Naive B cell (primary cell): ENCODE measurements around the gene PRKX. TPM values are rescaled to one million over a fixed set of nuclear protein-coding genes. Genes with fewer than 3 reads are reported as not detected.
"Not testable (repeated sequence)": the region's sequence is repeated elsewhere in the genome, so short reads cannot be mapped to it uniquely, and the experiment has no call there.

Experiments used
- ATAC-seq, 2 donors: fragments of 150-1000 bp; cut with Tn5 transposase; 2 replicates each; pipeline ENCODE4 v1.10.0; 2021; ENCODE audit warnings: low read depth in 2 of 2, mild to moderate bottlenecking in 2 of 2, moderate library complexity in 2 of 2
- DNase-seq: peaks from one replicate; pipeline ENCODE4 v3.0.0; 2022
- H3K27ac Mint-ChIP-seq, 6 donors: one replicate each; pipeline ENCODE4 v1.8.0; 2020 to 2022; ENCODE audit warnings: mild to moderate bottlenecking in 6 of 6, mixed read lengths in 6 of 6, moderate library complexity in 5 of 6, inconsistent platforms in 2 of 6
- H3K27me3 Mint-ChIP-seq, 3 donors: one replicate each; pipeline ENCODE4 v1.8.0; 2021 to 2022; ENCODE audit warnings: mixed read lengths in 3 of 3, mild to moderate bottlenecking in 1 of 3
- H3K36me3 Mint-ChIP-seq, 2 donors: one replicate each; pipeline ENCODE4 v1.8.0; 2020 to 2022; ENCODE audit warnings: mixed read lengths in 2 of 2, inconsistent platforms in 1 of 2, mild to moderate bottlenecking in 1 of 2
- H3K4me1 Mint-ChIP-seq, 3 donors: one replicate each; pipeline ENCODE4 v1.8.0; 2020 to 2022; ENCODE audit warnings: mixed read lengths in 3 of 3, inconsistent platforms in 1 of 3, mild to moderate bottlenecking in 1 of 3, moderate library complexity in 1 of 3
- H3K4me3 Mint-ChIP-seq, 8 donors: one replicate each; pipeline ENCODE4 v1.8.0; 2020 to 2022; ENCODE audit warnings: mild to moderate bottlenecking in 8 of 8, mixed read lengths in 8 of 8, moderate library complexity in 8 of 8, inconsistent platforms in 2 of 8
- H3K9me3 Mint-ChIP-seq, 7 donors: one replicate each; pipeline ENCODE4 v1.8.0; 2020 to 2022; ENCODE audit warnings: mixed read lengths in 7 of 7, mild to moderate bottlenecking in 5 of 7, inconsistent platforms in 2 of 7, moderate library complexity in 1 of 7
- polyA plus RNA-seq, 6 donors: library from polyadenylated mRNA; unstranded; fragments of 300-500 nt; fragmentation: Illumina TruSeq; gene quantifications; one replicate each; pipeline ENCODE4 v1.2.3, GENCODE V29; 2021; ENCODE audit warnings: low read depth in 6 of 6

The PRKX gene
- polyA plus RNA-seq, 6 donors from 2014 or later: 48.4 to 83.6 (median 64.6) TPM

DNA sequence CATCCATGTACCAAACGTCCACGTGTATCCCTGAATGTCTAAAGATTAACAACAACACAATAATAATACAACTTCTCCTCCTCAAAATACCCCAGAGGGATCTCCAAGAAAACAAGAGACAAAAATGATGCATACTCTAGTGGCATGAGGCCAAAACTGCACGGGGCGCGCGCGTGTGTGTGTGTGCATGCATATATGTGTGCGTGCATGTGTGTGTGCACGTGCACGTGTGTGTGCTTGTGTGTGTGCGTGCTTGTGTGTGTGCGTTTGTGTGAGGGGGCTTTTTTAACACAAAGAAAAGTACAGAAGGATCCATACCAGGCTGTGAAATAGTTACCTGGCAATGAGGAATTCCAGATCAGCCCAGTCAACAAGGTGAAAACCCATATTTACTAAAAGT lies 48.5 kb downstream of the PRKX start:
- Mint-ChIP-seq H3K27me3 (no peaks in the 10 kb centered on the region), H3K4me3 (peak overlapping the region in 1 of 8 donors; percentile 12), H3K36me3 (peaks cover 17 to 31% of the 10 kb centered on the region in 2 donors), H3K27ac (peak overlapping the region in 2 of 6 donors; percentile 1 to 23), H3K9me3 (no peaks in the 10 kb centered on the region), H3K4me1 (peaks cover 20 to 44% (median 34%) of the 10 kb centered on the region in 3 donors)
- DNase-seq: no peak
- no peak for ATAC-seq

GRCh38 chrX:3663576-3664250 lies 49.7 kb downstream of the PRKX start:
- H3K27me3 Mint-ChIP-seq, H3K9me3 Mint-ChIP-seq: not testable (repeated sequence)
- ATAC-seq (peak; percentile 94), DNase-seq (peak; percentile 56)
- H3K27ac Mint-ChIP-seq: peak overlapping the region; percentile 79 to 96 (median 88)
- H3K4me3 Mint-ChIP-seq: peak overlapping the region; percentile 24 to 93 (median 86)
- H3K4me1 Mint-ChIP-seq: peaks cover 20 to 44% (median 30%) of the 10 kb centered on the region in 3 donors
- H3K36me3 Mint-ChIP-seq: peaks cover 7 to 19% of the 10 kb centered on the region in 2 donors

GRCh38 chrX:3659761-3660160 lies 53.7 kb downstream of the PRKX start:
- peaks cover 17 to 27% (median 18%) of the 10 kb centered on the region in 3 donors for H3K4me1 Mint-ChIP-seq
- DNase-seq (no peak), ATAC-seq (no peak)
- peaks cover 0 to 7% of the 10 kb centered on the region in 2 donors for H3K36me3 Mint-ChIP-seq
- H3K27me3 Mint-ChIP-seq: no peaks in the 10 kb centered on the region
- H3K9me3 Mint-ChIP-seq: no peaks in the 10 kb centered on the region
- H3K27ac Mint-ChIP-seq: no peak overlapping the region
- no peak overlapping the region for H3K4me3 Mint-ChIP-seq

DNA sequence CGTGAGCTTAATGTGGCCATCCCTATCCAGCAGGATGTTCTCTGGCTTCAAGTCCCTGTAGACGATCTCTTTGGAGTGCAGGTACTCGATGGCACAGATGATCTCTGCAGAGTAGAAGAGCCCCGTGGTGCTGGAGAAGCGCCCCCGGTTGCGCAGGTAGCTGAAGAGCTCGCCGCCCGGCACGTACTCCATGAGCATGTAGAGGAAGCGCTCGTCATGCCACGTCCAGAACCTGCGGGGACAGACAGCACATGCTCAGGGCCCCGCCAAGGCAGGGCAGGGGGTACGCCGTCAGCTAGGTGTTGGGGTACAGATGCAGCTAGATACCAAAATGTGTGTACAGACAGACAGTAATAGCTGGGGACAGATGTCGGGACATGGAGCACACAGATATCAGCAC lies 58.3 kb downstream of the PRKX start:
- Mint-ChIP-seq H3K27me3 (no peaks in the 10 kb centered on the region), H3K4me1 (peaks cover 0 to 1% (median 0%) of the 10 kb centered on the region in 3 donors), H3K36me3 (peaks cover 0 to 5% of the 10 kb centered on the region in 2 donors), H3K9me3 (peaks cover 0 to 1% (median 0%) of the 10 kb centered on the region in 7 donors), H3K27ac (no peak overlapping the region), H3K4me3 (no peak overlapping the region)
- no peak for DNase-seq
- no peak for ATAC-seq

DNA sequence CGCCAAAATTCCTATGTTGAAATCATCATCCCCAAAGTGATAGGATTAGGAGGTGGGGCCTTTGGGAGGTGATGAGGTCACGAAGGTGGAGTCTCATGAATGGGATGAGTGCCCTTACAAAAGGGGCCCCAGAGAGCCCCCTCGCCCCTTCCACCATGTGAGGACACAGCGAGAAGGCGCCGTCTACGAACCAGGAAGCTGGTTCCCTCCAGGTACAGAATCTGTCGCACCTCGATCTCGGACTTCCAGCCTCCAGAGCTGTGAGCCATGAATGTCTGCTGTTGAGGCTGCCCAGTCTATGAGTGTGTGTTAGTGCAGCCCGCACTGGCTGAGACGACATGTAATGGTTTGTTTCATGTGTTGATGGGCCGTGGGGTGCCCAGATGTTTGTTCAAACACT lies 60.3 kb downstream of the PRKX start:
- Mint-ChIP-seq H3K4me3 (no peak overlapping the region), H3K4me1 (peaks cover 0 to 3% (median 0%) of the 10 kb centered on the region in 3 donors), H3K27ac (peak overlapping the region in 1 of 6 donors; percentile 9), H3K9me3 (peaks cover 0 to 1% (median 0%) of the 10 kb centered on the region in 7 donors), H3K27me3 (no peaks in the 10 kb centered on the region), H3K36me3 (peaks cover 0 to 10% of the 10 kb centered on the region in 2 donors)
- ATAC-seq (no peak), DNase-seq (no peak)

DNA sequence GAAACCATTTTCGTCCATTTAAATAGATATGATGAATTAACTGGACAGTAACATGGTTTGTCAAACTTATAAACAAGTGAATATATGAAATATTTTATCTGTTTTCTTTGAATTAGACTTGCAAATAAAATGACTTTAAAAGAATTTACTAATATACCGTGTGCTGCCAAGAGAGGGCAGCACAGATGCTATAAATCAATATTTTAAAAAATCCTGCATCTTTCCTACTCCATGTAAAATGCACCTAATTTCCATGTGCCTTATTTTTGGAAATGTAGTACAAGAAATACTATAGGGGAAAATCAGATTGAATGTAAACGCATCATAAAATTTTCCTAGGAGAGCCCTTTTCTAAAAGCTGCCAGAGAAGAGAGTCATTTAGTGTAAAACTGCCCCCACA lies 62.2 kb downstream of the PRKX start:
- peaks cover 0 to 3% (median 0%) of the 10 kb centered on the region in 3 donors for H3K4me1 Mint-ChIP-seq
- H3K27me3 Mint-ChIP-seq: no peaks in the 10 kb centered on the region
- no peak for ATAC-seq
- DNase-seq: peak; percentile 9
- H3K9me3 Mint-ChIP-seq: peaks cover 0 to 1% (median 0%) of the 10 kb centered on the region in 7 donors
- H3K27ac Mint-ChIP-seq: peak overlapping the region in 1 of 6 donors; percentile 74
- no peak overlapping the region for H3K4me3 Mint-ChIP-seq
- peaks cover 0 to 14% of the 10 kb centered on the region in 2 donors for H3K36me3 Mint-ChIP-seq

GRCh38 chrX:3648084-3648483 lies 65.4 kb downstream of the PRKX start:
- DNase-seq: no peak
- peak overlapping the region in 2 of 6 donors; percentile 23 to 52 for H3K27ac Mint-ChIP-seq

GRCh38 chrX:3639858-3640631 lies 73.4 kb downstream of the PRKX start:
- H3K4me1 Mint-ChIP-seq: peaks cover 0 to 14% (median 0%) of the 10 kb centered on the region in 3 donors
- H3K9me3 Mint-ChIP-seq: peaks cover 0 to 11% (median 5%) of the 10 kb centered on the region in 7 donors
- DNase-seq, H3K27ac Mint-ChIP-seq, H3K4me3 Mint-ChIP-seq, ATAC-seq, H3K27me3 Mint-ChIP-seq: not testable (repeated sequence)
- peaks cover 17 to 25% of the 10 kb centered on the region in 2 donors for H3K36me3 Mint-ChIP-seq

More at GRCh38 chrX:3648084-3648483, 65.4 kb downstream of the PRKX start:
- Mint-ChIP-seq H3K27me3 (no peaks in the 10 kb centered on the region), H3K4me3 (no peak overlapping the region), H3K36me3 (peaks cover 9 to 25% of the 10 kb centered on the region in 2 donors), H3K9me3 (peaks cover 0 to 11% (median 5%) of the 10 kb centered on the region in 7 donors), H3K4me1 (peaks cover 0 to 3% (median 0%) of the 10 kb centered on the region in 3 donors)
- ATAC-seq: no peak

GRCh38 chrX:3639236-3639635 lies 74.2 kb downstream of the PRKX start:
- Mint-ChIP-seq H3K27ac (no peak overlapping the region), H3K36me3 (peaks cover 16 to 25% of the 10 kb centered on the region in 2 donors), H3K4me3 (no peak overlapping the region), H3K4me1 (peaks cover 0 to 14% (median 0%) of the 10 kb centered on the region in 3 donors), H3K9me3 (peaks cover 0 to 9% (median 5%) of the 10 kb centered on the region in 7 donors), H3K27me3 (no peaks in the 10 kb centered on the region)
- ATAC-seq (no peak), DNase-seq (no peak)

DNA sequence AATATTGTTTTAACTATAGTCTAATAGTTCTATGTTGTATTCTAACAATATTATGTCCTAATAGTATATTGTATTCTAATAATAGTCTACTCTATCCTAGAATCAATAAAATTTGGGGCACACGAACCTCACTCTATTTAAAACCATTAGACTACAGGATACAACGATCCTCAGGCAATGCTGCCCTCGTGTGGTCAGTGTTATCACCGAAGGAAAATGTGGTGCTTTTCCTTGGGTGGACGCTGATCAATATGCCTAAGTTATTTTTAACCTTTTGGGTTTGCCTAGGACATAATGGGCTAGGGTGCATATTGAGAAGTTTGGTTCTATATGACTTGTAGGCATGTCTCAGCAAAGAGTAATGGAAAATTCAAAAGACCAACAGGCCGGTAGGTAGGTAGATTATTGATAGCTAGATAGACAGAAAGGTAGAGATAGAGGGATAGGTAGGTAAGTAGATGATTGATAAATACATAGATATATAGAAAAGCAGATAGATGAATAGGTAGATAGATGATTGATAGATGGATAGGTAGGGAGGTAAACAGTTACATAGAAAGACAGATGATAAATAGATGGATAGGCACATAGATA lies 75.1 kb downstream of the PRKX start:
- ATAC-seq (no peak), DNase-seq (no peak)
- H3K27ac Mint-ChIP-seq: peak overlapping the region in 2 of 6 donors; percentile 4 to 72
- peaks cover 0 to 1% (median 0%) of the 10 kb centered on the region in 7 donors for H3K9me3 Mint-ChIP-seq
- peaks cover 12 to 17% of the 10 kb centered on the region in 2 donors for H3K36me3 Mint-ChIP-seq
- no peak overlapping the region for H3K4me3 Mint-ChIP-seq
- peaks cover 0 to 14% (median 0%) of the 10 kb centered on the region in 3 donors for H3K4me1 Mint-ChIP-seq
- H3K27me3 Mint-ChIP-seq: no peaks in the 10 kb centered on the region

- peaks cover 0 to 14% (median 3%) of the 10 kb centered on the region in 3 donors for H3K4me1 Mint-ChIP-seq
- H3K9me3 Mint-ChIP-seq: peaks cover 0 to under 1% (median 0%) of the 10 kb centered on the region in 7 donors
- peak overlapping the region in 1 of 8 donors; percentile 51 for H3K4me3 Mint-ChIP-seq
- ATAC-seq (no peak), DNase-seq (no peak)
- no peaks in the 10 kb centered on the region for H3K27me3 Mint-ChIP-seq
- H3K36me3 Mint-ChIP-seq: peaks cover 12 to 25% of the 10 kb centered on the region in 2 donors
- no peak overlapping the region for H3K27ac Mint-ChIP-seq
Measured at GRCh38 chrX:3636803-3637202, 76.6 kb downstream of the PRKX start.

DNA sequence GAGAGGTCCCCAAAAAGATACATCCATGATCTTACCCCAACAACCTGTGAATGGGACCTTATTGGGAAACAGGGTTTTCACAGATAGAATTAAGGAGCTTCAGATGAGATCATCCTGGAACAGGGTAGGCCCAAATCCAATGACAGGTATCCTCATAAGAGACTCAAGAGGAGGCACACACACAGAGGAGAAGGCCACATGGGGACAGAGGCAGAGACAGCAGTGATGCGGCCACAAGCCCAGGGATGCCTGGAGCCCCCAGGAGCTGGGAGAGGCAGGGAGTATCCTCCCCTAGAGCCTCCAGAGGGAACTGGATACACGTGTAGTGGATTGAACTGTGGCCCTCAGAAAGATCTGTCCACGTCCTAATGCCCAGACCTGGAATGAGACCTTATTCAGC lies 82.3 kb downstream of the PRKX start:
- peak overlapping the region in 1 of 6 donors; percentile 49 for H3K27ac Mint-ChIP-seq
- no peak overlapping the region for H3K4me3 Mint-ChIP-seq
- H3K9me3 Mint-ChIP-seq: peaks cover 0 to 11% (median 0%) of the 10 kb centered on the region in 7 donors
- DNase-seq: no peak
- peaks cover 6 to 12% (median 9%) of the 10 kb centered on the region in 3 donors for H3K4me1 Mint-ChIP-seq
- peaks cover 34 to 39% of the 10 kb centered on the region in 2 donors for H3K36me3 Mint-ChIP-seq
- H3K27me3 Mint-ChIP-seq: no peaks in the 10 kb centered on the region
- ATAC-seq: no peak

- Mint-ChIP-seq H3K27me3 (no peaks in the 10 kb centered on the region), H3K4me1 (peaks cover 6 to 9% (median 9%) of the 10 kb centered on the region in 3 donors), H3K9me3 (peaks cover 0 to 11% (median 0%) of the 10 kb centered on the region in 7 donors), H3K27ac (peak overlapping the region in 1 of 6 donors; percentile 9), H3K36me3 (peaks cover 35 to 37% of the 10 kb centered on the region in 2 donors), H3K4me3 (no peak overlapping the region)
- ATAC-seq (no peak), DNase-seq (no peak)
Measured at GRCh38 chrX:3627594-3627993, 85.9 kb downstream of the PRKX start.
